Measurements from ENCODE around the gene ERBB4.

DNA sequence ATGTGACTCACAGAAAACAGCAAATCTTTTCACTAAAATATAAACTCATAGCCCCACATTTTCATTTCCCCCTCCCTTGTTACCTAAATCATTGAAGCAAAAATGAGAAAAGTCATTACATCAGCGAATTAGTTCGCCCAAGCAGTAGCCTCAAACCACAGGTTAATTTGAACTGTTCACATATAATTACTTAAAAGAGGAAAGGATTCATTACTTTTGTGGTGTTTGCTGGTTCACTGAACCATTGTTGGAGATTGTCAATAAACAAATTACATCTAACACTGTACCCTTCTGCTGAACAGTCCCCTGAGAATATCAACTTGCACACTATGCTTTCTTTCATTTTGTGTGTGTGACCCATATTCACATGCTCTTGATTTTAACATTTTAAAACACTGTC is 238.7 kb downstream of the ERBB4 start:
- TF ChIP-seq CTCF (IDR thresholded peaks at IDR 0.05) = no peak
- no peak for TF ChIP-seq POLR2A (IDR thresholded peaks at IDR 0.05)

Measured in ovary (tissue), 3 donors.